K562 (cell line): Measurements from ENCODE around the gene MDFIC. TPM values are rescaled to one million over a fixed set of nuclear protein-coding genes. Genes with fewer than 3 reads are reported as not detected.

Experiments
- ASH1L ChIP-seq: fragments of 450-650 bp; IDR thresholded peaks from 2 replicates; pipeline ENCODE4 v1.6.1; 2018; ENCODE audit warnings: borderline replicate concordance, mild to moderate bottlenecking, low read depth; ENCODE audit not compliant: partially characterized antibody
- CBFB ChIP-seq: sonication (generic); formaldehyde crosslinking; IDR thresholded peaks from 2 replicates; pipeline ENCODE4 v1.4.0; 2020; ENCODE audit warnings: mild to moderate bottlenecking, missing genetic modification reagents
- ILF3 ChIP-seq: fragments of 450-650 bp; IDR thresholded peaks from 2 replicates; pipeline ENCODE4 v1.6.1; 2018; ENCODE audit warnings: antibody characterized with exemption, mild to moderate bottlenecking, moderate library complexity, borderline replicate concordance
- KAT7 ChIP-seq: sonication (generic); formaldehyde crosslinking; IDR thresholded peaks from 2 replicates; pipeline ENCODE4 v1.8.0; 2022; ENCODE audit warnings: missing genetic modification reagents, mild to moderate bottlenecking, borderline replicate concordance
- PHF8 ChIP-seq: fragments of 200-600 bp; sonication (generic); IDR thresholded peaks from 2 replicates; pipeline ENCODE4 v1.6.1; 2012; ENCODE audit warnings: mixed run types, mild to moderate bottlenecking, inconsistent platforms, low read length, moderate library complexity, borderline replicate concordance
- SMARCA5 ChIP-seq: fragments of 450-650 bp; IDR thresholded peaks from 2 replicates; pipeline ENCODE4 v1.6.1; 2016
- ZNF184 ChIP-seq: sonication (generic); formaldehyde crosslinking; IDR thresholded peaks from 2 replicates; pipeline ENCODE4 v1.5.0; 2020; ENCODE audit warnings: missing genetic modification reagents
- ZNF57 ChIP-seq: fragments of 450-650 bp; formaldehyde crosslinking; IDR thresholded peaks from 2 replicates; pipeline ENCODE4 v1.4.0; 2020; ENCODE audit warnings: mild to moderate bottlenecking, moderate library complexity
- ZNF77 ChIP-seq: fragments of 250-450 bp; sonication (Bioruptor Pico); IDR thresholded peaks from 2 replicates; pipeline ENCODE4 v1.5.0; 2020
- ZNF830 ChIP-seq: fragments of 250-450 bp; sonication (Bioruptor Pico); IDR thresholded peaks from 2 replicates; pipeline ENCODE4 v1.5.0; 2021; ENCODE audit warnings: mild to moderate bottlenecking
- polyA plus RNA-seq, 8 experiments: library from polyadenylated mRNA; depleted of rRNA in 4 of 8; stranded (reverse) in 5 of 8; unstranded in 3 of 8; fragments of >200 nt; fragmentation: Nextera tagmentation in 2 of 8; fragmentation: Illumina TruSeq in 1 of 8; extraction: Ambion mirVana in 2 of 8; extraction: Trizol in 1 of 8; gene quantifications; 2 replicates each; pipeline versions ENCODE4 v1.2.1 to v1.2.3, GENCODE V29; 2011 to 2014; ENCODE audit warnings: inconsistent platforms in 1 of 8, missing spikeins in 1 of 8
- total RNA-seq, 7 experiments: library from RNA; depleted of rRNA in 6 of 7; stranded (reverse); fragments of >200 nt in 6 of 7; fragmentation: Illumina TruSeq in 2 of 7; extraction: Trizol in 2 of 7; gene quantifications; 2 replicates each; pipeline versions ENCODE4 v1.2.1 to v1.2.3, GENCODE V29; 2011 to 2021; ENCODE audit warnings: low replicate concordance in 1 of 7
- TF ChIP-seq, protein P1 (sequence below): sonication (generic); formaldehyde crosslinking; IDR thresholded peaks from 2 replicates; pipeline ENCODE4 v1.8.0; 2023; ENCODE audit warnings: missing genetic modification reagents, mild to moderate bottlenecking, borderline replicate concordance

The MDFIC gene
- total and polyA plus RNA-seq, 9 of the 15 experiments (the other 6 are each of a cell fraction or from before 2014, with no cell fraction given): 0.13 to 0.24 TPM; not detected in 7

DNA sequence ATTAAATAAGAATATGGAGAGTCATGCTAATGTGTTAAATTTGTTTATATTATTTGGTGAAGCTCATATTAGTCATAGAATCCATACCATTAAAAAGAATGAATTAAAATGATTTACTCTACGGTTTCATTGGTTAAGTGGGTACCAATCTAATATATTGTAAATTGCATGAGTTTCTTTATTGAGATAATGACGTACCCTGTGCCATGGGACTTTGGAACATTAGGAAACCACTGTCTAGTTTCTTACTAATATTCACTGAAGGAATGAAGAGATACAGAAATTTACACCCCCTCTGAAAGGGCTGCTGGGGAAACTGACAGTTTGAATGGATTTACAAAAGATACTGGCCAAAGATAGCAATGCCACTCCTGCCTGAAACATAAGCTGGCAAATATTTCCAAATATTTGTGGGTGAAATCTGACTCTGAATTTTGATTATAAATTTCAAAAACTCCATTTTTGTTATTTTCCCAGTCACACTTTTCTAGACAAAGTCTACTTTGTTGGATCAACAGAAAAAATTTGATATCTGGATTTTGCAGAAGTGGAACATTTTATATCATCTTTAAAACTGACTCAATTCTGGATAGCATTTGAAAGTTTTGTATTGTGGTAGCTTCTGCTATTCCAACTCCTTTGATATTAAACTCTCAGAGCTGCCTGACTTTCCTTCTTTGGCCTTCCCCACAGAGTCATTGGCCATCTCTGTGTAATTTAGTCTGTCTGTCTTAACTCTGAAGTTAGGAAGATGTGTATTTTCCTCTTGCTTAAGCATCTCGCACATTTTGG is 22.3 kb downstream of the MDFIC start (continued):
- TF ChIP-seq, protein P1, sequence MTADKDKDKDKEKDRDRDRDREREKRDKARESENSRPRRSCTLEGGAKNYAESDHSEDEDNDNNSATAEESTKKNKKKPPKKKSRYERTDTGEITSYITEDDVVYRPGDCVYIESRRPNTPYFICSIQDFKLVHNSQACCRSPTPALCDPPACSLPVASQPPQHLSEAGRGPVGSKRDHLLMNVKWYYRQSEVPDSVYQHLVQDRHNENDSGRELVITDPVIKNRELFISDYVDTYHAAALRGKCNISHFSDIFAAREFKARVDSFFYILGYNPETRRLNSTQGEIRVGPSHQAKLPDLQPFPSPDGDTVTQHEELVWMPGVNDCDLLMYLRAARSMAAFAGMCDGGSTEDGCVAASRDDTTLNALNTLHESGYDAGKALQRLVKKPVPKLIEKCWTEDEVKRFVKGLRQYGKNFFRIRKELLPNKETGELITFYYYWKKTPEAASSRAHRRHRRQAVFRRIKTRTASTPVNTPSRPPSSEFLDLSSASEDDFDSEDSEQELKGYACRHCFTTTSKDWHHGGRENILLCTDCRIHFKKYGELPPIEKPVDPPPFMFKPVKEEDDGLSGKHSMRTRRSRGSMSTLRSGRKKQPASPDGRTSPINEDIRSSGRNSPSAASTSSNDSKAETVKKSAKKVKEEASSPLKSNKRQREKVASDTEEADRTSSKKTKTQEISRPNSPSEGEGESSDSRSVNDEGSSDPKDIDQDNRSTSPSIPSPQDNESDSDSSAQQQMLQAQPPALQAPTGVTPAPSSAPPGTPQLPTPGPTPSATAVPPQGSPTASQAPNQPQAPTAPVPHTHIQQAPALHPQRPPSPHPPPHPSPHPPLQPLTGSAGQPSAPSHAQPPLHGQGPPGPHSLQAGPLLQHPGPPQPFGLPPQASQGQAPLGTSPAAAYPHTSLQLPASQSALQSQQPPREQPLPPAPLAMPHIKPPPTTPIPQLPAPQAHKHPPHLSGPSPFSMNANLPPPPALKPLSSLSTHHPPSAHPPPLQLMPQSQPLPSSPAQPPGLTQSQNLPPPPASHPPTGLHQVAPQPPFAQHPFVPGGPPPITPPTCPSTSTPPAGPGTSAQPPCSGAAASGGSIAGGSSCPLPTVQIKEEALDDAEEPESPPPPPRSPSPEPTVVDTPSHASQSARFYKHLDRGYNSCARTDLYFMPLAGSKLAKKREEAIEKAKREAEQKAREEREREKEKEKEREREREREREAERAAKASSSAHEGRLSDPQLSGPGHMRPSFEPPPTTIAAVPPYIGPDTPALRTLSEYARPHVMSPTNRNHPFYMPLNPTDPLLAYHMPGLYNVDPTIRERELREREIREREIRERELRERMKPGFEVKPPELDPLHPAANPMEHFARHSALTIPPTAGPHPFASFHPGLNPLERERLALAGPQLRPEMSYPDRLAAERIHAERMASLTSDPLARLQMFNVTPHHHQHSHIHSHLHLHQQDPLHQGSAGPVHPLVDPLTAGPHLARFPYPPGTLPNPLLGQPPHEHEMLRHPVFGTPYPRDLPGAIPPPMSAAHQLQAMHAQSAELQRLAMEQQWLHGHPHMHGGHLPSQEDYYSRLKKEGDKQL (CRISPR knock-in tag): no peak
- TF ChIP-seq ZNF57 (CRISPR knock-in tag) (no peak), CBFB (CRISPR knock-in tag) (no peak), ASH1L (no peak), ZNF77 (CRISPR knock-in tag) (no peak), ZNF184 (no peak), SMARCA5 (no peak), ILF3 (no peak), KAT7 (CRISPR knock-in tag) (no peak), ZNF830 (CRISPR knock-in tag) (no peak), PHF8 (no peak)
